Tibial nerve (tissue), 4 donors: Measurements from ENCODE around the gene PWWP2B. TPM values are rescaled to one million over a fixed set of nuclear protein-coding genes. Genes with fewer than 3 reads are reported as not detected.

ENCODE experiments used
- DNase-seq, 2 donors: peaks; one replicate each; pipeline ENCODE4 v3.0.0-alpha.2; 2019; ENCODE audit warnings: low spot score in 2 of 2
- H3K27ac ChIP-seq, 4 donors: fragments of 200-600 bp; sonication (generic) in 3 of 4; one replicate each; pipeline ENCODE4 v1.5.1; 2017 to 2019; ENCODE audit warnings: mild to moderate bottlenecking in 1 of 4
- H3K27me3 ChIP-seq, 2 donors: fragments of 200-600 bp; sonication (generic) in 1 of 2; one replicate each; pipeline versions ENCODE4 v1.5.1 to v1.6.0; 2017 to 2019
- H3K36me3 ChIP-seq, 3 donors: fragments of 200-600 bp; sonication (generic); one replicate each; pipeline ENCODE4 v1.5.1; 2018 to 2019
- H3K4me1 ChIP-seq, 4 donors: fragments of 200-600 bp; sonication (generic) in 3 of 4; one replicate each; pipeline ENCODE4 v1.5.1; 2017 to 2019
- H3K4me3 ChIP-seq, 4 donors: fragments of 200-600 bp; sonication (generic) in 3 of 4; one replicate each; pipeline ENCODE4 v1.5.1; 2017 to 2019; ENCODE audit warnings: mild to moderate bottlenecking in 1 of 4, moderate library complexity in 1 of 4
- H3K9me3 ChIP-seq, 4 donors: fragments of 200-600 bp; sonication (generic) in 3 of 4; one replicate each; pipeline ENCODE4 v1.5.1; 2017 to 2019
- CTCF ChIP-seq, 5 experiments: fragments of 200-600 bp in 3 of 5; fragments of 450-650 bp in 2 of 5; sonication (generic) in 3 of 5; IDR thresholded peaks; one replicate each; pipeline ENCODE4 v1.5.1; 2016 to 2019; ENCODE audit warnings: antibody characterized with exemption in 5 of 5, mild to moderate bottlenecking in 3 of 5, moderate library complexity in 2 of 5
- EP300 ChIP-seq, 2 donors: sonication (generic); formaldehyde crosslinking; IDR thresholded peaks; one replicate each; pipeline ENCODE4 v1.6.1; 2017; ENCODE audit warnings: antibody characterized with exemption in 2 of 2, mild to moderate bottlenecking in 1 of 2
- POLR2A ChIP-seq, 2 donors: fragments of 450-650 bp; IDR thresholded peaks; one replicate each; pipeline ENCODE4 v1.6.1; 2017; ENCODE audit warnings: antibody characterized with exemption in 2 of 2, mild to moderate bottlenecking in 2 of 2, moderate library complexity in 2 of 2
- WGBS, 2 donors: methylation state at CpG; one replicate each; pipeline ENCODE4 v1.1.5; 2018; 5-methylcytosine and 5-hydroxymethylcytosine counted together
- total RNA-seq, 4 donors: library from RNA; depleted of rRNA; stranded (reverse); fragments of >200 nt; gene quantifications; one replicate each; pipeline ENCODE4 v1.1.0, GENCODE V29; 2016

The PWWP2B gene
- total RNA-seq, 4 donors from 2014 or later: 12.6 to 23.7 (median 15.1) TPM

DNA sequence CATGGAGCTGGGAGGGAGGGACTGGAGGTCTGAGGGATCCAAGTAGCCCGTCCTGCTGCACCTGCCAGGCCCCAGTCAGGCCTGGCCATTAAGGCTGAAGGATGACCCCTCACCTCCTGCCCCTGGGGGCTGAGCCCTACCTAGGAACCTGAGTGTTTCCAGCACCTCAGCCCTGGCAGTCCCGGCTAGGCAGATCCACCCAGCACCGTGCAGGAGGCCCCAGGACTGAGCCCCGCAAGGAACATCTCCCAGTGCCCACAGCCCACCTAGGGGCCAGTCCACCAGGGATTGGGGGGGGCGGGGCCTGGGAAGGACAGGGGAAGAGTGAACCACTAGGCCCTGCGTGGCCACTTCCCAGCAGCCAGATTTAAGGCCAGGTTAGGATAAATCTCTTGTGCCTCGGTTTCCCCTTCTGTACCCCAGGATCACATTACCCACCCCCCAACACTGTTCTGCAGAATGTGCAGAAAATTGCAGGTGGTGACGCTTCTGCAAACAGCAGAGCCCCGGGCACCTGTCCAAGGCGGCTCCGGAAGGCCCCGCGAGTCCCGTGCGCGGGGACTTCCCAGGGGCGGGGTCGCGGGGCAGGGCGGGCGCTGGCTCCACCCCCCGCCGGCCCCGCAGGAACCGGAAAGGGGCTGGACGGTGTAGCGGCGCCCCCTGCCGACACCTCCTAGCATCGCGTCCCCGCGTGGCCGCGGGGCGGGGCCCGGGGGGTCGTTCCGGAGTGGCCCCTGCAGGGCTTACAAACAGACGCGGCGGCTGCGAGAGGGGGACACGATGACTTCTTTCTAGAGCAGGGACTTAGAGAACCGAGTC, 55.9 kb downstream of the PWWP2B start:
- H3K9me3 ChIP-seq: no peaks in the 10 kb centered on the region
- no peaks in the 10 kb centered on the region for H3K27me3 ChIP-seq
- peak overlapping the region in 2 of 4 donors; percentile 24 to 31 for H3K4me3 ChIP-seq
- peak overlapping the region; percentile 37 to 64 (median 42) for H3K27ac ChIP-seq
- H3K36me3 ChIP-seq: no peaks in the 10 kb centered on the region
- TF ChIP-seq EP300 (IDR thresholded peaks at IDR 0.05) (peak in 1 of 2 donors; percentile 15), CTCF (IDR thresholded peaks at IDR 0.05) (peak; percentile 96 to 99 (median 98)), POLR2A (IDR thresholded peaks at IDR 0.05) (no peak)
- DNase-seq: peak; percentile 59 to 65
- 4% methylated on average over 21 to 41 of the region's 45 CpGs for WGBS, 2 donors
- peaks cover 0 to 38% (median 11%) of the 10 kb centered on the region in 4 donors for H3K4me1 ChIP-seq

GRCh38 chr10:132453470-132453861, 56.5 kb downstream of the PWWP2B start:
- H3K27ac ChIP-seq: peak overlapping the region in 1 of 4 donors; percentile 64
- WGBS, 2 donors: 50 to 81% methylated on average over 8 to 15 of the region's 15 CpGs
- no peaks in the 10 kb centered on the region for H3K36me3 ChIP-seq
- H3K27me3 ChIP-seq: no peaks in the 10 kb centered on the region
- TF ChIP-seq EP300 (IDR thresholded peaks at IDR 0.05): no peak
- TF ChIP-seq CTCF (IDR thresholded peaks at IDR 0.05): peak in 1 of 5 experiments; percentile 2
- H3K4me1 ChIP-seq: peaks cover 0 to 38% (median 11%) of the 10 kb centered on the region in 4 donors
- H3K9me3 ChIP-seq: no peaks in the 10 kb centered on the region
- peak overlapping the region in 2 of 4 donors; percentile 24 to 31 for H3K4me3 ChIP-seq
- no peak for DNase-seq

GRCh38 chr10:132454296-132455198, 57.5 kb downstream of the PWWP2B start:
- Histone ChIP-seq H3K9me3 (no peaks in the 10 kb centered on the region), H3K4me1 (peaks cover 0 to 44% (median 14%) of the 10 kb centered on the region in 4 donors), H3K27ac (no peak overlapping the region), H3K4me3 (no peak overlapping the region), H3K36me3 (no peaks in the 10 kb centered on the region), H3K27me3 (no peaks in the 10 kb centered on the region)
- 90 to 91% methylated on average over 29 of the region's 30 CpGs for WGBS, 2 donors
- DNase-seq: no peak
- TF ChIP-seq EP300 (IDR thresholded peaks at IDR 0.05) (no peak), CTCF (IDR thresholded peaks at IDR 0.05) (no peak), POLR2A (IDR thresholded peaks at IDR 0.05) (no peak)

DNA sequence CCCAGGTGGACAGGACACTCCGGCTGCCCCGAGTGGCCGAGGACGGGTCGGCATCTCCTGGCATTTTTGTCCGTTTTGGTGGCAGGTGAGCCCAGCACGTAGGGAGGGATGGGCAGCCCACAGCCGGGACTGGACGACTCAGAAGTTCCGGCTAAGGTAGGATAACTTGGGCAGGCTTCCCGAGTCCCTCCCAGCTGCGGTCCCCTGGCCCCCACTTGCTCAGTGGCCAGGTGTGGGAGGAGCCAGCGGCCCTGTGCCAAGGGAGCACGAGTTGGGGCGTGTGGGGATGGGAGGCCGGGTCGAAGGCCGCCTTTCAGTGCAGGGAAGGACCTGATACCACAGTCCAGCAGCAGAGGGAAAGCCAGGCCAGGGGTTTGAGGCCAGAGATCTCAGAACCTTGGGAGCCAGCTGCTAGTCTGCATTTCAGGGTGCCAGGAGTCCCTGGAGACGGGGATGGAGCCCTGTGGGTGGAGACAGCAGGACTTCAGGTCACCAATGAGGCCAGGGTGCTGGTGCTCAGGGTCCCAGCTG, 58.5 kb downstream of the PWWP2B start:
- Histone ChIP-seq H3K36me3 (no peaks in the 10 kb centered on the region), H3K4me1 (peaks cover 0 to 49% (median 17%) of the 10 kb centered on the region in 4 donors), H3K4me3 (no peak overlapping the region), H3K9me3 (no peaks in the 10 kb centered on the region), H3K27me3 (no peaks in the 10 kb centered on the region), H3K27ac (no peak overlapping the region)
- WGBS, 2 donors: 84% methylated on average over 19 of the region's 19 CpGs
- TF ChIP-seq EP300 (IDR thresholded peaks at IDR 0.05) (no peak), CTCF (IDR thresholded peaks at IDR 0.05) (no peak), POLR2A (IDR thresholded peaks at IDR 0.05) (no peak)
- DNase-seq: no peak
